B cell (primary cell): Measurements from ENCODE around the gene EMILIN3. TPM values are rescaled to one million over a fixed set of nuclear protein-coding genes. Genes with fewer than 3 reads are reported as not detected.

Experiments used
- ATAC-seq: fragments of 200-7000 bp; cut with Tn5 transposase; one replicate; pipeline ENCODE4 v1.10.0; 2021; ENCODE audit warnings: low read depth, mild to moderate bottlenecking, moderate number of reproducible peaks, moderate library complexity
- CTCF ChIA-PET: fragments of 350-600 bp; sonication (Branson Sonifier 250); formaldehyde crosslinking; loops from one replicate; lab custom pipeline; 2021; ENCODE audit warnings: antibody characterized with exemption, inconsistent platforms; lab: Charles Lee
- POLR2A ChIA-PET: fragments of 350-600 bp; sonication (Branson Sonifier 250); formaldehyde crosslinking; loops from one replicate; lab custom pipeline; 2021; ENCODE audit warnings: antibody characterized with exemption; lab: Charles Lee
- DNase-seq: peaks from one replicate; pipeline ENCODE4 v3.0.0; 2013
- H2AFZ ChIP-seq: 2 replicates; pipeline ENCODE4 v1.6.1; 2012; ENCODE audit warnings: mild to moderate bottlenecking, low read depth, low read length; ENCODE audit not compliant: insufficient read depth, poor library complexity, severe bottlenecking
- H3K27ac ChIP-seq, 2 donors: 1 replicate in 1 of 2; 2 replicates in 1 of 2; pipeline ENCODE4 v1.5.1; 2012 to 2013; ENCODE audit warnings: low read length in 2 of 2, mild to moderate bottlenecking in 2 of 2, moderate library complexity in 1 of 2
- H3K27me3 ChIP-seq, 4 experiments: fragments of 200-600 bp in 1 of 4; sonication (generic) in 1 of 4; replicated peaks in 1 of 4; 1 replicate in 2 of 4; 2 replicates in 2 of 4; pipeline versions ENCODE4 v1.6.1 to v1.7.0; 2013 to 2016; ENCODE audit warnings: low read length in 3 of 4, mild to moderate bottlenecking in 2 of 4, mixed read lengths in 1 of 4, moderate library complexity in 1 of 4; ENCODE audit not compliant: insufficient read depth in 4 of 4, control insufficient read depth in 3 of 4; ENCODE audit errors: control extremely low read depth in 1 of 4
- H3K36me3 ChIP-seq, 2 experiments: replicated peaks in 1 of 2; 1 replicate in 1 of 2; 2 replicates in 1 of 2; pipeline versions ENCODE4 v1.6.1 to v1.7.1; 2013; ENCODE audit warnings: low read length in 1 of 2; ENCODE audit not compliant: insufficient read depth in 2 of 2, control insufficient read depth in 1 of 2; ENCODE audit errors: control extremely low read depth in 1 of 2, extremely low read depth in 1 of 2
- H3K4me1 ChIP-seq, 2 donors: fragments of 200-600 bp in 1 of 2; sonication (generic) in 1 of 2; 1 replicate in 1 of 2; 2 replicates in 1 of 2; pipeline versions ENCODE4 v1.5.1 to v1.6.1; 2013 to 2017; ENCODE audit warnings: low read length in 2 of 2; ENCODE audit not compliant: control insufficient read depth in 2 of 2, insufficient read depth in 2 of 2
- H3K4me2 ChIP-seq: replicated peaks from 2 replicates; pipeline ENCODE3; 2012; ENCODE audit warnings: mild to moderate bottlenecking, low read depth, low read length; ENCODE audit not compliant: poor library complexity, severe bottlenecking
- H3K4me3 ChIP-seq, 5 experiments: fragments of 200-600 bp in 1 of 5; sonication (generic) in 1 of 5; 1 replicate in 3 of 5; 2 replicates in 2 of 5; pipeline versions ENCODE4 v1.5.1 to v1.7.0; 2011 to 2016; ENCODE audit warnings: low read length in 4 of 5, mild to moderate bottlenecking in 4 of 5, low read depth in 2 of 5, control low read depth in 1 of 5, moderate library complexity in 1 of 5; ENCODE audit not compliant: insufficient read depth in 1 of 5; ENCODE audit errors: control extremely low read depth in 1 of 5, extremely low read depth in 1 of 5
- H3K79me2 ChIP-seq: fragments of 200-600 bp; sonication (generic); one replicate; pipeline ENCODE4 v1.6.0; 2016; ENCODE audit warnings: low read length; ENCODE audit not compliant: control insufficient read depth, insufficient read depth
- H3K9ac ChIP-seq: fragments of 200-600 bp; sonication (generic); 2 replicates; pipeline ENCODE4 v1.6.1; 2017; ENCODE audit warnings: mild to moderate bottlenecking, low read length, moderate library complexity
- H3K9me3 ChIP-seq, 3 donors: one replicate each; pipeline versions ENCODE4 v1.6.1 to v1.7.1; 2013; ENCODE audit warnings: low read length in 2 of 3; ENCODE audit not compliant: control insufficient read depth in 2 of 3, insufficient read depth in 1 of 3; ENCODE audit errors: control extremely low read depth in 1 of 3
- H4K20me1 ChIP-seq: 2 replicates; pipeline ENCODE4 v1.6.0; 2012; ENCODE audit warnings: mild to moderate bottlenecking, low read length; ENCODE audit not compliant: insufficient read depth, control insufficient read depth, poor library complexity, severe bottlenecking
- H3K27ac Mint-ChIP-seq: one replicate; pipeline ENCODE4 v1.8.0; 2021; ENCODE audit warnings: mixed read lengths
- H3K27me3 Mint-ChIP-seq: one replicate; pipeline ENCODE4 v1.8.0; 2021; ENCODE audit warnings: mixed read lengths
- H3K4me1 Mint-ChIP-seq: one replicate; pipeline ENCODE4 v1.8.0; 2021; ENCODE audit warnings: mixed read lengths
- H3K4me3 Mint-ChIP-seq: one replicate; pipeline ENCODE4 v1.8.0; 2021; ENCODE audit warnings: mixed read lengths
- H3K9me3 Mint-ChIP-seq: one replicate; pipeline ENCODE4 v1.8.0; 2022; ENCODE audit warnings: mixed read lengths; ENCODE audit not compliant: insufficient read depth
- CTCF ChIP-seq: fragments of 200-600 bp; IDR thresholded peaks from one replicate; pipeline ENCODE4 v1.8.0; 2022; ENCODE audit warnings: antibody characterized with exemption, mild to moderate bottlenecking
- EZH2 ChIP-seq: IDR thresholded peaks from 2 replicates; pipeline ENCODE4 v1.6.1; 2012; ENCODE audit warnings: borderline replicate concordance, low read depth, mild to moderate bottlenecking, moderate library complexity, low read length; ENCODE audit not compliant: insufficient read depth, poor library complexity, severe bottlenecking
- WGBS: methylation state at CpG from one replicate; pipeline ENCODE4 v1.1.5; 2013; ENCODE audit warnings: missing lambda C conversion rate; ENCODE audit not compliant: insufficient coverage; 5-methylcytosine and 5-hydroxymethylcytosine counted together
- intact Hi-C: fragments of 100-400 bp; cut with micrococcal nuclease; formaldehyde crosslinking; loops from one replicate; pipeline ENCODE4 v1.10.0; 2022
- polyA plus RNA-seq: library from polyadenylated mRNA; depleted of rRNA; stranded (reverse); fragments of >200 nt; gene quantifications from 2 replicates; pipeline ENCODE4 v1.2.3, GENCODE V29; 2012
- total RNA-seq, 2 donors: library from RNA; stranded (reverse); fragments of 120-200 nt in 1 of 2; gene quantifications; 1 replicate in 1 of 2; 2 replicates in 1 of 2; pipeline versions ENCODE4 v1.2.3 to v1.2.4, GENCODE V29; 2013 to 2022

EMILIN3 gene
- total and polyA plus RNA-seq, 2 donors (not counting 1 experiment from before 2014, with no cell fraction given), result not detected

GRCh38 chr20:41340327-41341055 lies 26.1 kb downstream of the EMILIN3 start, which contains the start of gene LPIN3:
Gene LPIN3, plus strand, starts transcription at chr20:41340821. Its CDS starts 4,983 bp downstream, at chr20:41345804.
- Histone ChIP-seq H2AFZ (peak within 1 kb of the TSS; percentile 37), H3K4me1 (peaks cover 12 to 15% of the 10 kb centered on the region in 2 donors), H3K4me2 (peak within 1 kb of the TSS; percentile 68), H3K27ac (no peak within 1 kb of the TSS), H3K9ac (peak within 1 kb of the TSS; percentile 37), H3K27me3 (peaks cover 0 to 15% (median 4%) of the 10 kb centered on the region in 4 experiments), H3K36me3 (no peaks in the 10 kb centered on the region), H4K20me1 (no peaks in the 10 kb centered on the region), H3K9me3 (no peaks in the 10 kb centered on the region), H3K4me3 (peak within 1 kb of the TSS in 4 of 5 experiments; percentile 17 to 45 (median 39)), H3K79me2 (no peaks in the 10 kb centered on the region)
- peaks cover 12% of the 10 kb centered on the region for H3K4me1 Mint-ChIP-seq
- peak within 1 kb of the TSS; percentile 84 for H3K4me3 Mint-ChIP-seq
- H3K9me3 Mint-ChIP-seq, result no peaks in the 10 kb centered on the region
- H3K27ac Mint-ChIP-seq, result no peak within 1 kb of the TSS
- H3K27me3 Mint-ChIP-seq, result peaks cover 12% of the 10 kb centered on the region
- TF ChIP-seq EZH2 (no peak), CTCF (peak; percentile 70)
- intact Hi-C loops, result loop anchor here (1.0 kb wide), 5 partner anchors 23 to 372 kb away; partner anchors contain the start of gene ZHX3
- ChIA-PET CTCF (interaction anchor here (0.9 to 9.6 kb wide), 19 partner anchors 11 to 375 kb away, joined by 3 to 196 read pairs (median 7); partner anchors contain the start of genes PLCG1 and ZHX3), POLR2A (interaction anchor here (1.0 to 1.2 kb wide), 3 partner anchors 11 to 205 kb away, joined by 3 to 4 read pairs (median 3); no protein-coding TSS in a partner anchor)
- WGBS, result 22% methylated on average over 31 of the region's 33 CpGs
- ATAC-seq (peak; percentile 76), DNase-seq (peak; percentile 63)
